ENCODE results near the gene PRRG2.

GRCh38 chr19:49574206-49574755 lies 6.8 kb upstream of the PRRG2 start:
- TF ChIP-seq, protein P1, sequence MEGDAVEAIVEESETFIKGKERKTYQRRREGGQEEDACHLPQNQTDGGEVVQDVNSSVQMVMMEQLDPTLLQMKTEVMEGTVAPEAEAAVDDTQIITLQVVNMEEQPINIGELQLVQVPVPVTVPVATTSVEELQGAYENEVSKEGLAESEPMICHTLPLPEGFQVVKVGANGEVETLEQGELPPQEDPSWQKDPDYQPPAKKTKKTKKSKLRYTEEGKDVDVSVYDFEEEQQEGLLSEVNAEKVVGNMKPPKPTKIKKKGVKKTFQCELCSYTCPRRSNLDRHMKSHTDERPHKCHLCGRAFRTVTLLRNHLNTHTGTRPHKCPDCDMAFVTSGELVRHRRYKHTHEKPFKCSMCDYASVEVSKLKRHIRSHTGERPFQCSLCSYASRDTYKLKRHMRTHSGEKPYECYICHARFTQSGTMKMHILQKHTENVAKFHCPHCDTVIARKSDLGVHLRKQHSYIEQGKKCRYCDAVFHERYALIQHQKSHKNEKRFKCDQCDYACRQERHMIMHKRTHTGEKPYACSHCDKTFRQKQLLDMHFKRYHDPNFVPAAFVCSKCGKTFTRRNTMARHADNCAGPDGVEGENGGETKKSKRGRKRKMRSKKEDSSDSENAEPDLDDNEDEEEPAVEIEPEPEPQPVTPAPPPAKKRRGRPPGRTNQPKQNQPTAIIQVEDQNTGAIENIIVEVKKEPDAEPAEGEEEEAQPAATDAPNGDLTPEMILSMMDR (conservative IDR thresholded peaks at IDR 0.05) = no peak
- TF ChIP-seq ZFX (IDR thresholded peaks at IDR 0.05) = no peak
